ENCODE measurements around the gene TMEM258. TPM values are rescaled to one million over a fixed set of nuclear protein-coding genes. Genes with fewer than 3 reads are reported as not detected.

Gene TMEM258
- total RNA-seq, 4 donors from 2014 or later: 36.5 to 51.8 (median 47.2) TPM

- H3K36me3 ChIP-seq: no peaks in the 10 kb centered on the region
- no peak for TF ChIP-seq CTCF (IDR thresholded peaks at IDR 0.05 in 4 of 5, conservative IDR thresholded peaks at IDR 0.05 in 1 of 5)
- TF ChIP-seq POLR2A (IDR thresholded peaks at IDR 0.05): no peak
- H3K27ac ChIP-seq: no peak overlapping the region
- no peak for ATAC-seq
- in situ Hi-C loops (cut with MboI; ENCODE audit: low sequenced_read_pairs in 4 of 4) (no loop called here), intact Hi-C loops (cut with DNase I; ENCODE audit: low total_unique reads) (no loop called here)
- H3K4me3 ChIP-seq: no peak overlapping the region
- no peaks in the 10 kb centered on the region for H3K4me1 ChIP-seq
- DNase-seq: no peak
- no peaks in the 10 kb centered on the region for H3K9me3 ChIP-seq
- H3K27me3 ChIP-seq: peaks cover 3 to 17% (median 8%) of the 10 kb centered on the region in 3 donors
Observed at GRCh38 chr11:61766353-61766841, 26.0 kb downstream of the TMEM258 start.

DNA sequence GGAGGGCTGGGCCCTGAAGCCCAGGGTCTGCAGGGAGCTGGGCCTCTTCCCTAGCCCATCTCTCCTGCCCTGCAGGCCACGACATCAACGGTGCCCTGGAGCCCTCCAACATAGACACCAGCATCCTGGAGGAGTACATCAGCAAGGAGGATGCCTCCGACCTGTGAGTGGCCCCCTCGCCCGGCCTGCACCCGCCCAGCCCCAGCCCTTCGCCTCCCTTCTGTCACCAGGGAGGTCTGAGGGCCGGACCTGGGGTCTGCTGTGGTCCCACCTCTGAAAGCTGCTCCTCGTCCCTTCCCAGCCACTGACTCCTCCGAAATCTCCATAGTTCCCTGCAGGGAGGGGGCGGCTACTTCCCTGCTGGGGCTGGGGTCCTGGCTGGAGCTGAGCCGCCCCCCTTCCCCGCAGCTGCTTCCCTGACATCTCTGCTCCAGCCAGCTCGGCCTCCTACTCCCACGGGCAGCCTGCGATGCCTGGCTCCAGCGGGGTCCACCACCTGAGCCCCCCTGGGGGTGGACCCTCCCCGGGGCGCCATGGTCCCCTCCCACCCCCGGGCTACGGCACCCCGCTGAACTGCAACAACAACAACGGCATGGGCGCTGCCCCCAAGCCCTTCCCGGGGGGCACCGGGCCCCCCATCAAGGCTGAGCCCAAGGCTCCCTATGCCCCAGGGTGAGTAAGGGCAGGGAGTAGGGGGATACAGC lies 26.7 kb downstream of the TMEM258 start:
- DNase-seq (no peak), ATAC-seq (no peak)
- Histone ChIP-seq H3K27ac (no peak overlapping the region), H3K4me3 (no peak overlapping the region), H3K9me3 (no peaks in the 10 kb centered on the region), H3K36me3 (no peaks in the 10 kb centered on the region), H3K27me3 (peaks cover 7 to 17% (median 8%) of the 10 kb centered on the region in 3 donors), H3K4me1 (no peaks in the 10 kb centered on the region)
- in situ Hi-C loops (cut with MboI; ENCODE audit: low sequenced_read_pairs in 4 of 4) (no loop called here), intact Hi-C loops (cut with DNase I; ENCODE audit: low total_unique reads) (no loop called here)
- TF ChIP-seq POLR2A (IDR thresholded peaks at IDR 0.05): no peak
- TF ChIP-seq CTCF (IDR thresholded peaks at IDR 0.05 in 4 of 5, conservative IDR thresholded peaks at IDR 0.05 in 1 of 5): no peak

DNA sequence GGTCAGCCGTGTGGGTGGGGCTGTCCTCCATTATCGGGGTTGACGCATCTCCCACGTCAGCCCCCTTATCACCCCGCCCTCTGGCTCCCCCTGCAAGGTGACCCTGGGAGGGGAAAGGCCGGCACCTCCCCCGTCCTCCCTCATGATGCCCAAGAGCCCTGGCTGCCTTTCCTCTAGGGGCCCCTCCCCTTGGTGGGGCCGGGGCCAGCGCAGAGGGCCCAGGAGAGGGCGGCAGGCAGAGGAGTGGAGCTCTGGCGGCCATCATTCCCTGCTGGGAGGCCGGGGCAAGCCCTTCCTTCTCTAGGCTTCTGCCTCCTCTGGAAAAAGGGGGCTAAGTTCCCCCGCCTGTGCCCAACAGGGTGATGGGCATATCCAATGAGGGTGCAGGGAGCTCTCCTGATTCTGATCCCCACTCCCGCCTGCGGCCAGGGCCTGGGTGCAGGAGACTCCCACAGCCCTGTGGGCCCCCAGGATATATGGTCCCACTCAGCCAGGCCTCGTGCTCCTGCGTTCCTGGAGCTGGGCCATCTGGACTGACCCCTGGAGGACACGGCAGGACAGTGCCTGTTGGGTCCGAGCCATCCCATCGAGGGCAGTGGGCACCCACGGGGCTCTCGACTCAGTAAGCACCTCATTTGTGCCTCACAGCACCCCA lies 27.7 kb downstream of the TMEM258 start:
- Histone ChIP-seq H3K4me3 (no peak overlapping the region), H3K36me3 (no peaks in the 10 kb centered on the region), H3K4me1 (no peaks in the 10 kb centered on the region), H3K9me3 (no peaks in the 10 kb centered on the region), H3K27ac (no peak overlapping the region), H3K27me3 (peaks cover 7 to 17% (median 8%) of the 10 kb centered on the region in 3 donors)
- intact Hi-C loops (cut with DNase I; ENCODE audit: low total_unique reads): no loop called here
- in situ Hi-C loops (cut with MboI; ENCODE audit: low sequenced_read_pairs in 4 of 4): no loop called here
- ATAC-seq (no peak), DNase-seq (no peak)
- TF ChIP-seq POLR2A (IDR thresholded peaks at IDR 0.05): no peak
- no peak for TF ChIP-seq CTCF (IDR thresholded peaks at IDR 0.05 in 4 of 5, conservative IDR thresholded peaks at IDR 0.05 in 1 of 5)

DNA sequence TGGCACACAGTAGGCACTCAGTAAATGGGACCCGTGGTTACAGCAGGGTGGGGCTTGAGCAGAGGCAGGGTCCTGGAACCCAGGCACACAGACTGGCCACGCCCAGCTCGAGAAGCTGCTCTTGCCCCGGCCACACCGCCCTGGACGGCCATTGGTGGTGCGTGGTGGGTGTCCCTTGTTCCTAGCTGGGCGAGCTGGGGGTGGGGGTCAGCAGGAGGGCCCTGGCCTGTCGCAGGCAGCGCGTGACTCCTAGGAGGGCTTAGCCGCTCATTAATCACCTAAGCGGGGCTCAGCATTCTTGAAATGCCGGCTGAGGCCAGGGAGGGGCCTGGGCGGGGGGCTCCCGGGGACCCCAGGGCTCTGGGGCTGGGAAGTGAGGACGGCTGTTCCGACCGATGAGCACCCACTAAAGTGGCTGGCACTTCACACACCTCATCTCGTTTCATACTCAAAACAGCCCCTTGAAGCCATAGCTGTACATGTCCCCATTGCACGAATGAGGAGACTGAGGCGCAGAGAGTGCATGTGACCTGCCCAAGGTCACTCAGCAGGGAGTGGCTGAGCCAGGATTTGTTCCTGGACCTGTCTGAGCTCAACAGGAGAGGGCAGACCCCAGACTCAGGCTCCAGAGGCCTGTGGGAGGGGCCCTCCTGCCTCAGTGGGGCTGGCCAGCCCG lies 28.3 kb downstream of the TMEM258 start:
- Histone ChIP-seq H3K4me3 (no peak overlapping the region), H3K36me3 (no peaks in the 10 kb centered on the region), H3K27ac (no peak overlapping the region), H3K27me3 (peaks cover 7 to 17% (median 8%) of the 10 kb centered on the region in 3 donors), H3K4me1 (no peaks in the 10 kb centered on the region), H3K9me3 (no peaks in the 10 kb centered on the region)
- intact Hi-C loops (cut with DNase I; ENCODE audit: low total_unique reads): no loop called here
- DNase-seq: no peak
- no peak for TF ChIP-seq CTCF (IDR thresholded peaks at IDR 0.05 in 4 of 5, conservative IDR thresholded peaks at IDR 0.05 in 1 of 5)
- TF ChIP-seq POLR2A (IDR thresholded peaks at IDR 0.05): no peak
- ATAC-seq: no peak
- in situ Hi-C loops (cut with MboI; ENCODE audit: low sequenced_read_pairs in 4 of 4): no loop called here

Measured in gastrocnemius medialis (tissue), 4 donors.